Kidney tubule cell (primary cell): ENCODE results near the gene CBX8.

Source experiments
- DNase-seq: peaks from one replicate; pipeline ENCODE4 v3.0.0-alpha.2; 2018; ENCODE audit warnings: low spot score

CBX8 gene

GRCh38 chr17:79796763-79797491 lies at the start of gene CBX8:
Gene CBX8 (minus strand): TSS chr17:79797077. CDS start chr17:79796998, 79 bp downstream.
- peak; percentile 99 for DNase-seq

- DNase-seq, result no peak
Observed at GRCh38 chr17:79845601-79845949, 48.7 kb upstream of the CBX8 start.

GRCh38 chr17:79844869-79845600 lies 48.2 kb upstream of the CBX8 start:
- DNase-seq, result peak; percentile 32

- DNase-seq, result peak; percentile 47
Observed at GRCh38 chr17:79843816-79844800, 47.2 kb upstream of the CBX8 start.

GRCh38 chr17:79843474-79843815 lies 46.6 kb upstream of the CBX8 start:
- no peak for DNase-seq

- DNase-seq, result no peak
Observed at GRCh38 chr17:79842656-79843473, 46.0 kb upstream of the CBX8 start.

- DNase-seq, result no peak
Observed at GRCh38 chr17:79842136-79842655, 45.3 kb upstream of the CBX8 start.

GRCh38 chr17:79841369-79842135 lies 44.7 kb upstream of the CBX8 start:
- DNase-seq, result no peak

- DNase-seq, result no peak
Observed at GRCh38 chr17:79840989-79841286, 44.1 kb upstream of the CBX8 start.

- no peak for DNase-seq
Observed at GRCh38 chr17:79840269-79840988, 43.6 kb upstream of the CBX8 start.

GRCh38 chr17:79839356-79840268 lies 42.7 kb upstream of the CBX8 start, which contains the start of gene CBX4:
Gene CBX4 (minus strand): TSS chr17:79839440. CDS start chr17:79839251, 189 bp downstream.
- DNase-seq, result peak; percentile 94

GRCh38 chr17:79838522-79839274 lies 41.8 kb upstream of the CBX8 start:
- DNase-seq, result peak; percentile 72

- no peak for DNase-seq
Observed at GRCh38 chr17:79837888-79838521, 41.1 kb upstream of the CBX8 start.

- DNase-seq, result peak; percentile 77
Observed at GRCh38 chr17:79836972-79837887, 40.4 kb upstream of the CBX8 start.

- DNase-seq, result no peak
Observed at GRCh38 chr17:79836510-79836971, 39.7 kb upstream of the CBX8 start.

- DNase-seq, result no peak
Observed at GRCh38 chr17:79835953-79836509, 39.2 kb upstream of the CBX8 start.
